ENCODE results near the gene PRKAR2A. TPM values are rescaled to one million over a fixed set of nuclear protein-coding genes. Genes with fewer than 3 reads are reported as not detected.

Gene PRKAR2A
- total and polyA plus RNA-seq, 8 donors, result 6.9 to 65.9 (median 22.4) TPM

DNA sequence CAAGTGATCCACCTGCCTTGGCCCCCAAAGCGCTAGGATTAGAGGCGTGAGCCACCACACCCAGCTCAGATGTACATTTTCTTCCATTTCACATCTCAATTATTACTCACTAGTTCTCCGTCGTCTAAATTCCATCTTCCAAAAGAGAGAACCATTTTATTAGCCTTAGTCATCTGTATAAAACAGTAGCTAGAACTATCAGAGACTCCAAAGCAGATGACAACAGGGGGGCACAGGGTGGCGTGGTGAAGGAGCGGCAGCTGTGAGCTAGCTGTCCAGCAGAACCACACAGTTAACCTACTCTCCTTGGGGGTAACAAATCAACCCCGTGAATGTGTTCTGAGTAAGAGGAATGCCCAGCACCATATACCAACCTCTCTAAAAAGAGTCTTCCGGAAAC is 43.9 kb upstream of the PRKAR2A start:
- Histone ChIP-seq H3K4me3 (no peak overlapping the region), H3K4me1 (peaks cover 0 to 4% (median under 1%) of the 10 kb centered on the region in 4 donors), H3K9me3 (no peaks in the 10 kb centered on the region), H3K27ac (no peak overlapping the region), H3K27me3 (no peaks in the 10 kb centered on the region), H3K36me3 (peaks cover 0 to 52% (median 44%) of the 10 kb centered on the region in 4 donors)
- TF ChIP-seq POLR2A (IDR thresholded peaks at IDR 0.05) (no peak), EP300 (IDR thresholded peaks at IDR 0.05) (no peak), POLR2AphosphoS5 (IDR thresholded peaks at IDR 0.05) (no peak), CTCF (IDR thresholded peaks at IDR 0.05) (no peak)
- intact Hi-C loops (cut with DNase I; ENCODE audit: low total_unique reads), result no loop called here
- no peak for DNase-seq
- 94 to 96% (median 96%) methylated on average over 8 of the region's 8 CpGs for WGBS, 5 donors

DNA sequence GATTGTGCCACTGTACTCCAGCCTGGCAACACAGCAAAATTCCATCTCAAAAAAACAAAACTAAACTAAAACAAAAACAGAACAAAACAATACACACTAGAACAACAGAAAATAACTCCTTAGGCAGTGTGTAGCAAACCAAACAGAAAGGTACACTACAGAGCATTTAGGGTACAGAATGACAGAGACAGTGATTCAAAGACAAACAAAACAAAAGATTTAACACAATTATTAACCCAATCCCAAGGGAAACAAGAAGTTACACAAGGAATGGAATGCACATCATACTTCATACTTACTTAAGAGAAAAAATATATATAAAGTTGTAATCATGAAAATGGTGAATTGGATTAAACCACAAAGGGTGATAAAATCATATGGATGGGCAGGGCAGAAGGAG is 38.1 kb upstream of the PRKAR2A start:
- Histone ChIP-seq H3K4me1 (no peaks in the 10 kb centered on the region), H3K36me3 (peaks cover 12 to 96% (median 83%) of the 10 kb centered on the region in 4 donors), H3K4me3 (no peak overlapping the region), H3K9me3 (no peaks in the 10 kb centered on the region), H3K27ac (no peak overlapping the region), H3K27me3 (no peaks in the 10 kb centered on the region)
- TF ChIP-seq CTCF (IDR thresholded peaks at IDR 0.05), result no peak
- no peak for TF ChIP-seq EP300 (IDR thresholded peaks at IDR 0.05)
- no peak for TF ChIP-seq POLR2AphosphoS5 (IDR thresholded peaks at IDR 0.05)
- TF ChIP-seq POLR2A (IDR thresholded peaks at IDR 0.05), result no peak
- intact Hi-C loops (cut with DNase I; ENCODE audit: low total_unique reads), result no loop called here
- DNase-seq, result no peak

GRCh38 chr3:48881652-48882114 is 34.0 kb upstream of the PRKAR2A start:
- no peaks in the 10 kb centered on the region for H3K4me1 ChIP-seq
- H3K36me3 ChIP-seq, result peaks cover 14 to 90% (median 89%) of the 10 kb centered on the region in 4 donors
- H3K27me3 ChIP-seq, result no peaks in the 10 kb centered on the region
- DNase-seq, result no peak
- H3K9me3 ChIP-seq, result no peaks in the 10 kb centered on the region
- H3K4me3 ChIP-seq, result no peak overlapping the region
- no peak overlapping the region for H3K27ac ChIP-seq
- TF ChIP-seq EP300 (IDR thresholded peaks at IDR 0.05) (no peak), CTCF (IDR thresholded peaks at IDR 0.05) (no peak), POLR2A (IDR thresholded peaks at IDR 0.05) (no peak), POLR2AphosphoS5 (IDR thresholded peaks at IDR 0.05) (no peak)
- 90 to 96% (median 96%) methylated on average over 5 of the region's 5 CpGs for WGBS, 5 donors
- intact Hi-C loops (cut with DNase I; ENCODE audit: low total_unique reads), result no loop called here

DNA sequence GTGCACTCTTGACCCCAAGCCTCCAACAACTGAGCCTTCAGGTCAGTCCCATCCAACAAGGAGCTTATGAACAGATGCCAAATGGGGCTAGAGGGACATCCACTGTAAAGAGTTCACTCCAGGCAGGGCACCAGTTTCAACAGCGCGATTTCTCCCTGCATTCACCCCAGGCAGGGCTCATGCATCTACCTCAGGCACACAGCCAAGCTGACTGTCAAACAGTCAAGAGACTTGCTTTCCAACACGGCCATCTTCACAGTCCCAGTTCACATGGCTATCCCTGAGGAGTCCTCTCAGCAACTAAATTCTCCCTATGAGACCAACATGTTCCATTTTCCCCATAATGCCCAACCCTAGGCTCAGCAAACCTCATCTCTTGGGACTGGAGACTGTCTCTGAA is 33.3 kb upstream of the PRKAR2A start:
- Histone ChIP-seq H3K27me3 (no peaks in the 10 kb centered on the region), H3K36me3 (peaks cover 16 to 91% (median 90%) of the 10 kb centered on the region in 4 donors), H3K4me1 (no peaks in the 10 kb centered on the region), H3K4me3 (no peak overlapping the region), H3K27ac (no peak overlapping the region), H3K9me3 (no peaks in the 10 kb centered on the region)
- WGBS, 5 donors, result 71 to 96% (median 85%) methylated on average over 3 of the region's 3 CpGs
- intact Hi-C loops (cut with DNase I; ENCODE audit: low total_unique reads), result no loop called here
- no peak for DNase-seq
- TF ChIP-seq CTCF (IDR thresholded peaks at IDR 0.05) (no peak), POLR2AphosphoS5 (IDR thresholded peaks at IDR 0.05) (no peak), EP300 (IDR thresholded peaks at IDR 0.05) (no peak), POLR2A (IDR thresholded peaks at IDR 0.05) (no peak)
